ENCODE results near the gene FCRL6. TPM values are rescaled to one million over a fixed set of nuclear protein-coding genes. Genes with fewer than 3 reads are reported as not detected.

FCRL6 gene
- polyA plus RNA-seq, 4 donors, result 0.10 to 0.41 (median 0.34) TPM

DNA sequence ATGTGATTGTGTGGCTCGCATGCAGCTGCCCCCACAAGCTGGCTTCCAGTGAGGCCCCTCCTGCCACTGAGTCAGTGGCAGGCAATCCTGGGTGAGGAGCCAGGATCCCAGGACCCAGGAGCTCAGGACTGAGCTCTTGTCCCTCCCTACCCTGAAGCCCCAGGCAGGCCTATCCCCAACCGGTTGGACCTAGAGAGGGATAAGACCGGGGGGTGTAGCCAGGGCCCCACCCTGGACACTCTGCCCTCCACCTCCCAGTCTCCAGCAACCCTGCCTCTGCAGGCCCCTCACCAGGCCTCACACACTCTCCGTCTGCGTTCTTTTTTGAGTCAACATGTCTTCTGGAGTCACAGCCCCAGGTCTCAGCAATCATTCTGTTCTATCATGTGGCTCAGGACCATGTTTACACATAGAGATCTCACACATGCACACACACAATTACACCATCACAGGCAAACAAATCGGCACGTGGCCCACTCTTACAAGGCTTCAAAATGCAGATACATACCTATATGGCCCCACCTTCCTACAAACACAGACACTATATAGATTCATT lies 57.7 kb downstream of the FCRL6 start:
- DNase-seq (ENCODE audit: low read depth in 4 of 4, low spot score in 3 of 4), result no peak

DNA sequence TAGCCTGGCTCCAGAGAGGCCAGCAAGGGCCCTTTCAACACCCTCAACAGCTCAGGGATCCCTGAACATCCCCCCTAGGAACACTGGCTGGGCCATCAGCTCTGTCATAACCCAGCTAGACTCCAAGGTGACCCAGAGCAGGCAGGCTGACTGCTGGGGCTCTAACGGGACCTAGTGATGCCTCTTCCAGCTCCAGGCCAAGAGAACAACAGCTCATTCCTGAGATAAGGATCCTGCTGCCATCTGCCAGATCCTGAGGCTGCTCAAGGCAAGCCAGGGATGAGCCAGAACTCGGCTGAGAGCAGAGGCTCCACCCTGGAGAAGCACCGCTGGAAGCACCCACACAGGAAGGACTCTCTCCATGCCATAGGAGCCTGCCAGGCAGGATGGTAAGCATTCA lies 58.3 kb downstream of the FCRL6 start:
- no peak for DNase-seq (ENCODE audit: low read depth in 4 of 4, low spot score in 3 of 4)

- no peak for DNase-seq (ENCODE audit: low read depth in 4 of 4, low spot score in 3 of 4)
These were observed 59.1 kb downstream of the FCRL6 start for GRCh38 chr1:159861218-159861617.

GRCh38 chr1:159862031-159862430 lies 59.9 kb downstream of the FCRL6 start:
- DNase-seq (ENCODE audit: low read depth in 4 of 4, low spot score in 3 of 4), result no peak

- no peak for DNase-seq (ENCODE audit: low read depth in 4 of 4, low spot score in 3 of 4)
These were observed 60.4 kb downstream of the FCRL6 start, which contains the start of gene VSIG8 for GRCh38 chr1:159862557-159862956. VSIG8 (minus strand) TSS chr1:159862657; CDS start chr1:159862521, 136 bp downstream.

DNA sequence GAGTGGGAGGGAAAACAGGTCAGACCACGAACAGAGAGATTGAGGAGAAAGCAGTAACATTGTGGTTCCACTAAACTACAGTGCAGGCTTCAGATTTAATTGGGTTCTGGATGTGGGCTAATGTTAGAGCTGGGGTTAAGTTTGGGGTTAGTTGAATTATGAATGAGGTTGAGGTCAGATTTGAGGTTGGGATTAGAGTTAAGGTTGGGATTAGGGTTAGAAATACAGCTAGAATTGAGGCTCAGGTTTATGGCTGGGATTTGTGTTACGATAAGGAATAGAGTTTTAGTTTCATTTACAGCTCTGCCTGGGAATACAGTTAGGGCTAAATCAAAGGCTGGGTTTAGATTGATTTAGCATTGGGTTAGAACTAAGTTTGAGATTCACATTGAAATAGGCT lies 62.1 kb downstream of the FCRL6 start:
- no peak for DNase-seq (ENCODE audit: low read depth in 4 of 4, low spot score in 3 of 4)

Other genes with a start within 250 kb of the FCRL6 start
- not detected for gene APCS, start 214.5 kb upstream of the FCRL6 start, polyA plus RNA-seq (ENCODE audit: insufficient read length in 4 of 4)
- under 1 TPM in 1 of 4 donors, not detected in 3; 0.20 TPM for gene CRP, start 87.8 kb upstream of the FCRL6 start, polyA plus RNA-seq (ENCODE audit: insufficient read length in 4 of 4)
- gene DUSP23, start 21.4 kb upstream of the FCRL6 start, polyA plus RNA-seq (ENCODE audit: insufficient read length in 4 of 4), result 10 to 100 TPM; 11.2 to 31.0 (median 24.2) TPM
- 1 to 10 TPM in 1 of 4 donors, under 1 TPM in 3; 0.42 to 1.1 (median 0.72) TPM for gene SLAMF8, start 24.5 kb downstream of the FCRL6 start, polyA plus RNA-seq (ENCODE audit: insufficient read length in 4 of 4)
- under 1 TPM in 3 of 4 donors, not detected in 1; 0.11 to 0.76 (median 0.32) TPM for gene VSIG8, start 60.3 kb downstream of the FCRL6 start, polyA plus RNA-seq (ENCODE audit: insufficient read length in 4 of 4)
- 1 to 10 TPM in 3 of 4 donors, under 1 TPM in 1; 0.38 to 4.1 (median 2.8) TPM for gene CFAP45, start 97.8 kb downstream of the FCRL6 start, polyA plus RNA-seq (ENCODE audit: insufficient read length in 4 of 4)
- gene TAGLN2, start 123.1 kb downstream of the FCRL6 start, polyA plus RNA-seq (ENCODE audit: insufficient read length in 4 of 4), result 100 to 1,000 TPM; 118 to 147 (median 142) TPM
- 10 to 100 TPM in 3 of 4 donors, 1 to 10 TPM in 1; 8.1 to 25.4 (median 13.2) TPM for gene IGSF9, start 143.3 kb downstream of the FCRL6 start, polyA plus RNA-seq (ENCODE audit: insufficient read length in 4 of 4)
- gene SLAMF9, start 151.9 kb downstream of the FCRL6 start, polyA plus RNA-seq (ENCODE audit: insufficient read length in 4 of 4), result not detected
- gene PIGM, start 229.6 kb downstream of the FCRL6 start, polyA plus RNA-seq (ENCODE audit: insufficient read length in 4 of 4), result 10 to 100 TPM in 3 of 4 donors, 1 to 10 TPM in 1; 8.5 to 13.9 (median 13.2) TPM